LNCaP clone FGC (cell line): ENCODE results near the gene TGFA.

Experiments
- DNase-seq: peaks from one replicate; pipeline ENCODE4 v3.0.0-alpha.2; 2011; ENCODE audit warnings: low read depth
- H3K4me3 ChIP-seq: 2 replicates; pipeline ENCODE4 v1.5.1; 2011; ENCODE audit warnings: mild to moderate bottlenecking, low read depth, low read length, control low read depth
- CTCF ChIP-seq: IDR thresholded peaks from 2 replicates; pipeline ENCODE4 v1.5.1; 2012; ENCODE audit warnings: mild to moderate bottlenecking; ENCODE audit not compliant: control insufficient read depth, insufficient read depth; ENCODE audit errors: extremely low read depth

TGFA gene

GRCh38 chr2:70561893-70562292 lies 8.3 kb upstream of the TGFA start:
- no peak for TF ChIP-seq CTCF
- no peak for DNase-seq
- H3K4me3 ChIP-seq = no peak overlapping the region

- H3K4me3 ChIP-seq = no peak overlapping the region
- no peak for TF ChIP-seq CTCF
- DNase-seq = no peak
These were observed 6.8 kb upstream of the TGFA start for GRCh38 chr2:70560442-70560841.

- TF ChIP-seq CTCF = no peak
- DNase-seq = no peak
- H3K4me3 ChIP-seq = no peak overlapping the region
These were observed 6.4 kb upstream of the TGFA start for GRCh38 chr2:70560040-70560439.

- no peak overlapping the region for H3K4me3 ChIP-seq
- DNase-seq = no peak
- TF ChIP-seq CTCF = no peak
These were observed 4.7 kb upstream of the TGFA start for GRCh38 chr2:70558195-70558808.

GRCh38 chr2:70557171-70557838 lies 3.7 kb upstream of the TGFA start:
- no peak for DNase-seq
- no peak overlapping the region for H3K4me3 ChIP-seq
- TF ChIP-seq CTCF = no peak

GRCh38 chr2:70556608-70557007 lies 3.0 kb upstream of the TGFA start:
- H3K4me3 ChIP-seq = no peak overlapping the region

More at GRCh38 chr2:70556608-70557007, 3.0 kb upstream of the TGFA start:
- no peak for TF ChIP-seq CTCF
- DNase-seq = no peak
